BLaER1 treated with 17β-estradiol and CSF1 and Interleukin-3, amounts not matched to agents 10 nM and 100 nM (cell line): Measurements from ENCODE around the gene ST14.
"Not testable (repeated sequence)": the region's sequence is repeated elsewhere in the genome, so short reads cannot be mapped to it uniquely, and the experiment has no call there.

Source experiments
- H3K27ac ChIP-seq, 11 experiments: shearing (Covaris generic); formaldehyde crosslinking; 2 replicates each; pipeline ENCODE4 v1.8.1; 2022
- H3K27me3 ChIP-seq, 11 experiments: shearing (Covaris generic); formaldehyde crosslinking; 2 replicates each; pipeline ENCODE4 v1.8.1; 2022
- H3K36me3 ChIP-seq, 11 experiments: shearing (Covaris generic); formaldehyde crosslinking; 2 replicates each; pipeline ENCODE4 v1.8.1; 2022
- H3K4me1 ChIP-seq, 10 experiments: shearing (Covaris generic); formaldehyde crosslinking; 2 replicates each; pipeline ENCODE4 v1.8.1; 2022
- H3K4me2 ChIP-seq, 11 experiments: shearing (Covaris generic); formaldehyde crosslinking; 2 replicates each; pipeline ENCODE4 v1.8.1; 2022
- H3K4me3 ChIP-seq, 10 experiments: shearing (Covaris generic); formaldehyde crosslinking; 2 replicates each; pipeline ENCODE4 v1.8.1; 2022
- H3K9ac ChIP-seq, 11 experiments: shearing (Covaris generic); formaldehyde crosslinking; 2 replicates each; pipeline ENCODE4 v1.8.1; 2022
- H3K9me3 ChIP-seq, 11 experiments: shearing (Covaris generic); formaldehyde crosslinking; replicated peaks in 1 of 11; 2 replicates each; pipeline ENCODE4 v1.8.1; 2022
- H4K20me1 ChIP-seq, 11 experiments: shearing (Covaris generic); formaldehyde crosslinking; 2 replicates each; pipeline ENCODE4 v1.8.1; 2022
- Cebpa-rat ChIP-seq, 11 experiments: shearing (Covaris generic); IDR thresholded peaks; 2 replicates each; pipeline ENCODE4 v1.8.1; 2022

ST14 gene

GRCh38 chr11:130227373-130227772 lies 67.8 kb downstream of the ST14 start:
- Histone ChIP-seq H3K4me2 (no peak overlapping the region), H3K27me3 (no peaks in the 10 kb centered on the region), H3K27ac (no peak overlapping the region), H3K9me3 (no peaks in the 10 kb centered on the region), H3K4me3 (no peak overlapping the region), H4K20me1 (no peaks in the 10 kb centered on the region), H3K36me3 (peaks cover 2 to 23% (median 7%) of the 10 kb centered on the region in 11 experiments; a peak in 17 of 22 replicates), H3K9ac (no peak overlapping the region), H3K4me1 (0 out of 20 replicates have a peak, but pooled peaks cover 0 to under 1% (median 0%) of the 10 kb centered on the region in 10 experiments)
- TF ChIP-seq Cebpa-rat (IDR thresholded peaks at IDR 0.05) = no peak

- Histone ChIP-seq H3K36me3 (peaks cover 32 to 60% (median 43%) of the 10 kb centered on the region in 11 experiments), H3K4me1 (peaks cover 6 to 23% (median 14%) of the 10 kb centered on the region in 10 experiments), H3K27ac (peak overlapping the region in 7 of 11 experiments; percentile 27 to 69 (median 63); a peak in 11 of 22 replicates), H3K4me2 (peak overlapping the region in 3 of 11 experiments; percentile 46 to 65 (median 62); a peak in 6 of 22 replicates)
- H3K4me3 ChIP-seq, H3K9ac ChIP-seq, H3K9me3 ChIP-seq, H4K20me1 ChIP-seq, H3K27me3 ChIP-seq: not testable (repeated sequence)
Measured at GRCh38 chr11:130233486-130233885, 73.9 kb downstream of the ST14 start.

GRCh38 chr11:130233888-130234287 lies 74.3 kb downstream of the ST14 start:
- Histone ChIP-seq H3K4me2 (peak overlapping the region; percentile 5 to 71 (median 33); a peak in 13 of 22 replicates), H3K36me3 (peaks cover 36 to 62% (median 46%) of the 10 kb centered on the region in 11 experiments), H3K9ac (peak overlapping the region in 5 of 11 experiments; percentile 20 to 37 (median 31); a peak in 4 of 22 replicates), H3K4me1 (peaks cover 6 to 23% (median 14%) of the 10 kb centered on the region in 10 experiments), H3K27ac (peak overlapping the region in 9 of 11 experiments; percentile 1 to 79 (median 74); a peak in 16 of 22 replicates)
- 0 out of 22 replicates have a peak, but pooled peaks of 1 of the 11 experiments have one; percentile 34 for TF ChIP-seq Cebpa-rat (IDR thresholded peaks at IDR 0.05)
- H4K20me1 ChIP-seq, H3K4me3 ChIP-seq, H3K27me3 ChIP-seq, H3K9me3 ChIP-seq: not testable (repeated sequence)

- Histone ChIP-seq H4K20me1 (peaks cover 0 to 3% (median 0%) of the 10 kb centered on the region in 11 experiments; a peak in 1 of 22 replicates), H3K27me3 (no peaks in the 10 kb centered on the region), H3K4me2 (peak overlapping the region; percentile 5 to 71 (median 33); a peak in 13 of 22 replicates), H3K36me3 (peaks cover 37 to 66% (median 50%) of the 10 kb centered on the region in 11 experiments), H3K27ac (peak overlapping the region in 9 of 11 experiments; percentile 1 to 79 (median 74); a peak in 16 of 22 replicates), H3K9me3 (no peaks in the 10 kb centered on the region), H3K4me1 (peaks cover 6 to 23% (median 14%) of the 10 kb centered on the region in 10 experiments), H3K4me3 (no peak overlapping the region), H3K9ac (peak overlapping the region in 5 of 11 experiments; percentile 20 to 37 (median 31); a peak in 5 of 22 replicates)
- TF ChIP-seq Cebpa-rat (IDR thresholded peaks at IDR 0.05) = no peak
Measured at GRCh38 chr11:130234315-130234714, 74.7 kb downstream of the ST14 start.

- Histone ChIP-seq H3K27me3 (no peaks in the 10 kb centered on the region), H3K9me3 (no peaks in the 10 kb centered on the region), H4K20me1 (peaks cover 0 to 5% (median 0%) of the 10 kb centered on the region in 11 experiments; a peak in 2 of 22 replicates), H3K4me2 (no peak overlapping the region), H3K4me1 (peaks cover 6 to 23% (median 14%) of the 10 kb centered on the region in 10 experiments), H3K36me3 (peaks cover 30 to 61% (median 51%) of the 10 kb centered on the region in 11 experiments), H3K9ac (no peak overlapping the region), H3K4me3 (no peak overlapping the region), H3K27ac (0 out of 22 replicates have a peak overlapping the region, but pooled peaks of 1 of the 11 experiments have one; percentile 4)
- TF ChIP-seq Cebpa-rat (IDR thresholded peaks at IDR 0.05) = no peak
Measured at GRCh38 chr11:130237282-130238006, 77.9 kb downstream of the ST14 start.

GRCh38 chr11:130241713-130242112 lies 82.1 kb downstream of the ST14 start:
- H4K20me1 ChIP-seq = peaks cover 0 to 36% (median 3%) of the 10 kb centered on the region in 11 experiments; a peak in 7 of 22 replicates

GRCh38 chr11:130243816-130244215 lies 84.2 kb downstream of the ST14 start:
- Histone ChIP-seq H3K4me2 (peak overlapping the region in 7 of 11 experiments; percentile 12 to 55 (median 28); a peak in 10 of 22 replicates), H3K9ac (no peak overlapping the region), H3K4me3 (no peak overlapping the region)

More at GRCh38 chr11:130241713-130242112, 82.1 kb downstream of the ST14 start:
- Histone ChIP-seq H3K27ac (no peak overlapping the region), H3K36me3 (peaks cover 14 to 54% (median 41%) of the 10 kb centered on the region in 11 experiments), H3K4me3 (no peak overlapping the region), H3K4me1 (peaks cover 0 to 12% (median 8%) of the 10 kb centered on the region in 10 experiments; a peak in 8 of 20 replicates), H3K9me3 (no peaks in the 10 kb centered on the region), H3K27me3 (no peaks in the 10 kb centered on the region), H3K4me2 (no peak overlapping the region), H3K9ac (no peak overlapping the region)
- TF ChIP-seq Cebpa-rat (IDR thresholded peaks at IDR 0.05) = no peak

GRCh38 chr11:130244848-130245247 lies 85.3 kb downstream of the ST14 start:
- no peak overlapping the region for H3K4me2 ChIP-seq
- peaks cover 0 to 12% (median 8%) of the 10 kb centered on the region in 10 experiments; a peak in 8 of 20 replicates for H3K4me1 ChIP-seq
- H4K20me1 ChIP-seq = peaks cover 0 to 61% (median 10%) of the 10 kb centered on the region in 11 experiments; a peak in 8 of 22 replicates
- peaks cover 0 to 44% (median 24%) of the 10 kb centered on the region in 11 experiments; a peak in 16 of 22 replicates for H3K36me3 ChIP-seq
- no peak overlapping the region for H3K27ac ChIP-seq
- no peak overlapping the region for H3K4me3 ChIP-seq
- TF ChIP-seq Cebpa-rat (IDR thresholded peaks at IDR 0.05) = no peak
- no peaks in the 10 kb centered on the region for H3K9me3 ChIP-seq
- H3K27me3 ChIP-seq = no peaks in the 10 kb centered on the region
- no peak overlapping the region for H3K9ac ChIP-seq

More at GRCh38 chr11:130243816-130244215, 84.2 kb downstream of the ST14 start:
- H3K27me3 ChIP-seq = no peaks in the 10 kb centered on the region
- no peaks in the 10 kb centered on the region for H3K9me3 ChIP-seq
- no peak overlapping the region for H3K27ac ChIP-seq
- H3K4me1 ChIP-seq = peaks cover 0 to 12% (median 8%) of the 10 kb centered on the region in 10 experiments; a peak in 8 of 20 replicates
- no peak for TF ChIP-seq Cebpa-rat (IDR thresholded peaks at IDR 0.05)
- H3K36me3 ChIP-seq = peaks cover 1 to 45% (median 27%) of the 10 kb centered on the region in 11 experiments; a peak in 18 of 22 replicates
- H4K20me1 ChIP-seq = peaks cover 0 to 54% (median 10%) of the 10 kb centered on the region in 11 experiments; a peak in 8 of 22 replicates

GRCh38 chr11:130245375-130245774 lies 85.8 kb downstream of the ST14 start:
- H4K20me1 ChIP-seq = peaks cover 0 to 66% (median 11%) of the 10 kb centered on the region in 11 experiments; a peak in 10 of 22 replicates
- H3K4me3 ChIP-seq = not testable (repeated sequence)

More at GRCh38 chr11:130245375-130245774, 85.8 kb downstream of the ST14 start:
- H3K4me1 ChIP-seq = peaks cover 0 to 12% (median 8%) of the 10 kb centered on the region in 10 experiments; a peak in 8 of 20 replicates
- H3K9ac ChIP-seq, H3K4me2 ChIP-seq, H3K9me3 ChIP-seq, H3K27me3 ChIP-seq, H3K27ac ChIP-seq: not testable (repeated sequence)
- peaks cover 4 to 49% (median 29%) of the 10 kb centered on the region in 11 experiments; a peak in 19 of 22 replicates for H3K36me3 ChIP-seq
